ENCODE measurements around the gene ZNF175. TPM values are rescaled to one million over a fixed set of nuclear protein-coding genes. Genes with fewer than 3 reads are reported as not detected.

ZNF175 gene
- total and polyA plus RNA-seq, 9 of the 15 experiments (the other 6 are each of a cell fraction or from before 2014, with no cell fraction given): 3.7 to 37.9 (median 14.0) TPM

DNA sequence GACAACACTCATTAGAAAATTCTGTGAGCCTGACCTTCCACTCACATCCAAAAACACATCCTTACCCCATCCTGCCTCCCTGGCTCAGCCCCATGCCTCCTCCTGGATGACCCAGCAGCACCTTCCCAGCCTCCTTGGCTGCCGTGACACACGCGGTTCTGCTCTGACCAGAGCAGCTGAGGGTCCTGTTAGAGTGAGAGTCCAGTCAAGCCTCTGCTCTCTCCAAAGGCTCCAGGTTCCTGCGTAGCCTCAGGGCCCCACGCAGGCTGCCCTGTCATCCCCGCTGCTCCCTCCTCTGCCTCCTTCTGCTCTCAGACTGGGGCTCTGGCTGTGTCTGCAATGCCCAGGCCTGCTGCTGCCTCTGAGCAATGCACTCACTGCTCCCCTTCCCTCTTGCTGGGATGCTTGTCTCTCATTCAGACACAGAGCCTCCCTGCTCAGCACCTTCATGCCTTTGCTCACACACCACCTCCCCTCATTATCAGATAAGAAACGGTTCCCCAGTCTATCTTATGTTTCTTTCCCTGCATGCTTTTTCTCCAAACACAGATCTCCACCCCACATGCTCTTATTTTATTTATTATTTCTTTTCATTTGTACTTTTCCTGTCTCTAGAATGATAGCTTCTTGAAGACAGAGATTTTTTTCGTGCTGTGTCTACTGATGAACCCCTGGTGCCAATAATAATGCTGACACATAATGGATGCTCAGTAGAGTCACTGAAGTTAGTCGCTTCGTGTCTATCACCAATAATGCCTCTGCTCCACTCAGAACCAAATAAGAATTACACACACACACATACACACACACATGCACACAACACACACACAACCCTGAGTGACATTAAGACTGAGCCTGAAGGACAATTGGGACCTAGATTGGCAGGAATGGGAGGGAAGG lies 29.4 kb upstream of the ZNF175 start (continued):
- TF ChIP-seq ETS2 (tag; IDR thresholded peaks at IDR 0.05; ENCODE audit: borderline replicate concordance, poor library complexity, severe bottlenecking) (no peak), SETDB1 (IDR thresholded peaks at IDR 0.05; ENCODE audit: low read length) (no peak), RNF2 (IDR thresholded peaks at IDR 0.05) (peak; percentile 38; the same call in 1 of the 2 replicates), ZNF174 (CRISPR knock-in tag; IDR thresholded peaks at IDR 0.05) (0 out of 2 replicates have a peak, but pooled peaks have one; percentile 36), TAF9B (IDR thresholded peaks at IDR 0.05; ENCODE audit: partially characterized antibody) (no peak), SNRNP70 (optimal IDR thresholded peaks at IDR 0.05; ENCODE audit: low read depth, low read length) (no peak), ZC3H8 (IDR thresholded peaks at IDR 0.05) (no peak), ZNF589 (CRISPR knock-in tag; IDR thresholded peaks at IDR 0.05; ENCODE audit: low read depth) (0 out of 2 replicates have a peak, but pooled peaks have one; percentile 14), RUNX1 (IDR thresholded peaks at IDR 0.05; ENCODE audit: low read depth) (no peak), SIN3A (IDR thresholded peaks at IDR 0.05; ENCODE audit: borderline replicate concordance in 2 of 2, control insufficient read depth in 1 of 2, low read depth in 2 of 2, low read length in 2 of 2) (no peak), MBD2 (IDR thresholded peaks at IDR 0.05; ENCODE audit: borderline replicate concordance, low read depth) (no peak), ZNF121 (CRISPR knock-in tag; conservative IDR thresholded peaks at IDR 0.05) (no peak), POLR2AphosphoS2 (IDR thresholded peaks at IDR 0.05; ENCODE audit: low read length) (no peak), ZNF224 (CRISPR knock-in tag; IDR thresholded peaks at IDR 0.05) (no peak), CEBPB (tag; IDR thresholded peaks at IDR 0.05) (no peak), ZNF766 (CRISPR knock-in tag; conservative IDR thresholded peaks at IDR 0.05) (peak; percentile 63; the same call in 1 of the 2 replicates)
- TF ChIP-seq, protein P1, sequence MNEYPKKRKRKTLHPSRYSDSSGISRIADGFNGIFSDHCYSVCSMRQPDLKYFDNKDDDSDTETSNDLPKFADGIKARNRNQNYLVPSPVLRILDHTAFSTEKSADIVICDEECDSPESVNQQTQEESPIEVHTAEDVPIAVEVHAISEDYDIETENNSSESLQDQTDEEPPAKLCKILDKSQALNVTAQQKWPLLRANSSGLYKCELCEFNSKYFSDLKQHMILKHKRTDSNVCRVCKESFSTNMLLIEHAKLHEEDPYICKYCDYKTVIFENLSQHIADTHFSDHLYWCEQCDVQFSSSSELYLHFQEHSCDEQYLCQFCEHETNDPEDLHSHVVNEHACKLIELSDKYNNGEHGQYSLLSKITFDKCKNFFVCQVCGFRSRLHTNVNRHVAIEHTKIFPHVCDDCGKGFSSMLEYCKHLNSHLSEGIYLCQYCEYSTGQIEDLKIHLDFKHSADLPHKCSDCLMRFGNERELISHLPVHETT (CRISPR knock-in tag; conservative IDR thresholded peaks at IDR 0.05 in 1 of 2, IDR thresholded peaks at IDR 0.05 in 1 of 2): peak in 1 of 2 experiments; percentile 39; a peak in 1 of 4 replicates
- TF ChIP-seq, protein P2, sequence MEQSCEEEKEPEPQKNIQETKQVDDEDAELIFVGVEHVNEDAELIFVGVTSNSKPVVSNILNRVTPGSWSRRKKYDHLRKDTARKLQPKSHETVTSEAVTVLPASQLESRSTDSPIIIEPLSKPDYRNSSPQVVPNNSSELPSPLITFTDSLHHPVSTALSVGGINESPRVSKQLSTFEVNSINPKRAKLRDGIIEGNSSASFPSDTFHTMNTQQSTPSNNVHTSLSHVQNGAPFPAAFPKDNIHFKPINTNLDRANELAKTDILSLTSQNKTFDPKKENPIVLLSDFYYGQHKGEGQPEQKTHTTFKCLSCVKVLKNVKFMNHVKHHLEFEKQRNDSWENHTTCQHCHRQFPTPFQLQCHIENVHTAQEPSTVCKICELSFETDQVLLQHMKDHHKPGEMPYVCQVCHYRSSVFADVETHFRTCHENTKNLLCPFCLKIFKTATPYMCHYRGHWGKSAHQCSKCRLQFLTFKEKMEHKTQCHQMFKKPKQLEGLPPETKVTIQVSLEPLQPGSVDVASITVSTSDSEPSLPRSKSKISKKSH (CRISPR knock-in tag; IDR thresholded peaks at IDR 0.05): no peak
- TF ChIP-seq, protein P3, sequence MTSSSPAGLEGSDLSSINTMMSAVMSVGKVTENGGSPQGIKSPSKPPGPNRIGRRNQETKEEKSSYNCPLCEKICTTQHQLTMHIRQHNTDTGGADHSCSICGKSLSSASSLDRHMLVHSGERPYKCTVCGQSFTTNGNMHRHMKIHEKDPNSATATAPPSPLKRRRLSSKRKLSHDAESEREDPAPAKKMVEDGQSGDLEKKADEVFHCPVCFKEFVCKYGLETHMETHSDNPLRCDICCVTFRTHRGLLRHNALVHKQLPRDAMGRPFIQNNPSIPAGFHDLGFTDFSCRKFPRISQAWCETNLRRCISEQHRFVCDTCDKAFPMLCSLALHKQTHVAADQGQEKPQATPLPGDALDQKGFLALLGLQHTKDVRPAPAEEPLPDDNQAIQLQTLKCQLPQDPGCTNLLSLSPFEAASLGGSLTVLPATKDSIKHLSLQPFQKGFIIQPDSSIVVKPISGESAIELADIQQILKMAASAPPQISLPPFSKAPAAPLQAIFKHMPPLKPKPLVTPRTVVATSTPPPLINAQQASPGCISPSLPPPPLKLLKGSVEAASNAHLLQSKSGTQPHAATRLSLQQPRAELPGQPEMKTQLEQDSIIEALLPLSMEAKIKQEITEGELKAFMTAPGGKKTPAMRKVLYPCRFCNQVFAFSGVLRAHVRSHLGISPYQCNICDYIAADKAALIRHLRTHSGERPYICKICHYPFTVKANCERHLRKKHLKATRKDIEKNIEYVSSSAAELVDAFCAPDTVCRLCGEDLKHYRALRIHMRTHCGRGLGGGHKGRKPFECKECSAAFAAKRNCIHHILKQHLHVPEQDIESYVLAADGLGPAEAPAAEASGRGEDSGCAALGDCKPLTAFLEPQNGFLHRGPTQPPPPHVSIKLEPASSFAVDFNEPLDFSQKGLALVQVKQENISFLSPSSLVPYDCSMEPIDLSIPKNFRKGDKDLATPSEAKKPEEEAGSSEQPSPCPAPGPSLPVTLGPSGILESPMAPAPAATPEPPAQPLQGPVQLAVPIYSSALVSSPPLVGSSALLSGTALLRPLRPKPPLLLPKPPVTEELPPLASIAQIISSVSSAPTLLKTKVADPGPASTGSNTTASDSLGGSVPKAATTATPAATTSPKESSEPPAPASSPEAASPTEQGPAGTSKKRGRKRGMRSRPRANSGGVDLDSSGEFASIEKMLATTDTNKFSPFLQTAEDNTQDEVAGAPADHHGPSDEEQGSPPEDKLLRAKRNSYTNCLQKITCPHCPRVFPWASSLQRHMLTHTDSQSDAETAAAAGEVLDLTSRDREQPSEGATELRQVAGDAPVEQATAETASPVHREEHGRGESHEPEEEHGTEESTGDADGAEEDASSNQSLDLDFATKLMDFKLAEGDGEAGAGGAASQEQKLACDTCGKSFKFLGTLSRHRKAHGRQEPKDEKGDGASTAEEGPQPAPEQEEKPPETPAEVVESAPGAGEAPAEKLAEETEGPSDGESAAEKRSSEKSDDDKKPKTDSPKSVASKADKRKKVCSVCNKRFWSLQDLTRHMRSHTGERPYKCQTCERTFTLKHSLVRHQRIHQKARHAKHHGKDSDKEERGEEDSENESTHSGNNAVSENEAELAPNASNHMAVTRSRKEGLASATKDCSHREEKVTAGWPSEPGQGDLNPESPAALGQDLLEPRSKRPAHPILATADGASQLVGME (CRISPR knock-in tag; IDR thresholded peaks at IDR 0.05): peak; percentile 57; the same call in 1 of the 2 replicates

Measured in K562 (cell line).